ENCODE data around the gene LUC7L. TPM values are rescaled to one million over a fixed set of nuclear protein-coding genes. Genes with fewer than 3 reads are reported as not detected.
A peak's percentile ranks its signal among the peaks of the same experiment; 100 is the strongest.
"Not testable (repeated sequence)": the region's sequence is repeated elsewhere in the genome, so short reads cannot be mapped to it uniquely, and the experiment has no call there.

Gene LUC7L
- total RNA-seq, 1 experiment from 2014 or later: 74.1 TPM

GRCh38 chr16:178668-179015, 50.6 kb downstream of the LUC7L start:
- peak; percentile 62 for DNase-seq (ENCODE audit: unreplicated experiment)
- Mint-ChIP-seq H3K27me3 (ENCODE audit: insufficient read depth, unreplicated experiment) (peaks cover 34% of the 10 kb centered on the region), H3K27ac (ENCODE audit: low read depth, unreplicated experiment) (no peak overlapping the region), H3K4me1 (ENCODE audit: insufficient read depth, unreplicated experiment) (no peaks in the 10 kb centered on the region), H3K4me3 (ENCODE audit: unreplicated experiment) (no peak overlapping the region), H3K9me3 (ENCODE audit: unreplicated experiment) (no peaks in the 10 kb centered on the region), H3K36me3 (ENCODE audit: insufficient read depth, unreplicated experiment) (peaks cover 6% of the 10 kb centered on the region)
- BruUV-seq (replicated peaks): no TSS peak
- TF ChIP-seq CTCF (IDR thresholded peaks at IDR 0.05; ENCODE audit: unreplicated experiment): no peak
- ChIA-PET CTCF (no interaction called here), POLR2A (no interaction called here)
- intact Hi-C loops (cut with micrococcal nuclease): no loop called here

- DNase-seq (ENCODE audit: unreplicated experiment): no peak
- Mint-ChIP-seq H3K36me3 (ENCODE audit: insufficient read depth, unreplicated experiment) (peaks cover 1% of the 10 kb centered on the region), H3K9me3 (ENCODE audit: unreplicated experiment) (no peaks in the 10 kb centered on the region), H3K27ac (ENCODE audit: low read depth, unreplicated experiment) (no peak overlapping the region), H3K4me3 (ENCODE audit: unreplicated experiment) (no peak overlapping the region), H3K27me3 (ENCODE audit: insufficient read depth, unreplicated experiment) (peaks cover 37% of the 10 kb centered on the region), H3K4me1 (ENCODE audit: insufficient read depth, unreplicated experiment) (no peaks in the 10 kb centered on the region)
- CTCF ChIA-PET: interaction anchor here (0.6 kb wide), 1 partner anchor 56 kb away, joined by 3 read pairs; no protein-coding TSS in a partner anchor
- POLR2A ChIA-PET: no interaction called here
- no peak for TF ChIP-seq CTCF (IDR thresholded peaks at IDR 0.05; ENCODE audit: unreplicated experiment)
- no TSS peak for BruUV-seq (replicated peaks)
- intact Hi-C loops (cut with micrococcal nuclease): no loop called here
Observed at GRCh38 chr16:177981-178667, 51.1 kb downstream of the LUC7L start.

GRCh38 chr16:177394-177822, 51.8 kb downstream of the LUC7L start:
- intact Hi-C loops (cut with micrococcal nuclease): no loop called here
- CTCF ChIA-PET: interaction anchor here (0.6 to 0.8 kb wide), 2 partner anchors 56 to 71 kb away, joined by 3 read pairs; no protein-coding TSS in a partner anchor
- no peak for TF ChIP-seq CTCF (IDR thresholded peaks at IDR 0.05; ENCODE audit: unreplicated experiment)
- H3K36me3 Mint-ChIP-seq (ENCODE audit: insufficient read depth, unreplicated experiment): no peaks in the 10 kb centered on the region
- H3K4me1 Mint-ChIP-seq (ENCODE audit: insufficient read depth, unreplicated experiment): no peaks in the 10 kb centered on the region
- H3K27me3 Mint-ChIP-seq (ENCODE audit: insufficient read depth, unreplicated experiment): peaks cover 37% of the 10 kb centered on the region
- BruUV-seq (replicated peaks): no TSS peak
- DNase-seq (ENCODE audit: unreplicated experiment): no peak
- no peak overlapping the region for H3K27ac Mint-ChIP-seq (ENCODE audit: low read depth, unreplicated experiment)
- H3K9me3 Mint-ChIP-seq (ENCODE audit: unreplicated experiment): no peaks in the 10 kb centered on the region
- POLR2A ChIA-PET: no interaction called here
- H3K4me3 Mint-ChIP-seq (ENCODE audit: unreplicated experiment): no peak overlapping the region

- DNase-seq (ENCODE audit: unreplicated experiment); H3K9me3 Mint-ChIP-seq (ENCODE audit: unreplicated experiment); H3K36me3 Mint-ChIP-seq (ENCODE audit: insufficient read depth, unreplicated experiment); H3K4me1 Mint-ChIP-seq (ENCODE audit: insufficient read depth, unreplicated experiment); intact Hi-C loops (cut with micrococcal nuclease); POLR2A ChIA-PET; BruUV-seq (replicated peaks); H3K4me3 Mint-ChIP-seq (ENCODE audit: unreplicated experiment); H3K27ac Mint-ChIP-seq (ENCODE audit: low read depth, unreplicated experiment): not testable (repeated sequence)
- CTCF ChIA-PET: interaction anchor here (0.8 kb wide), 1 partner anchor 70 kb away, joined by 3 read pairs; no protein-coding TSS in a partner anchor
- H3K27me3 Mint-ChIP-seq (ENCODE audit: insufficient read depth, unreplicated experiment): peaks cover 43% of the 10 kb centered on the region
Observed at GRCh38 chr16:176477-177382, 52.5 kb downstream of the LUC7L start, which contains the start of gene HBA1. Gene HBA1 (plus strand): TSS chr16:176680. CDS start chr16:176717, 37 bp downstream.

GRCh38 chr16:176006-176405, 53.2 kb downstream of the LUC7L start:
- CTCF ChIA-PET: interaction anchor here (1.4 kb wide), 1 partner anchor 69 kb away, joined by 6 read pairs; no protein-coding TSS in a partner anchor

More at GRCh38 chr16:176006-176405, 53.2 kb downstream of the LUC7L start:
- DNase-seq (ENCODE audit: unreplicated experiment); H3K27ac Mint-ChIP-seq (ENCODE audit: low read depth, unreplicated experiment); POLR2A ChIA-PET; H3K4me1 Mint-ChIP-seq (ENCODE audit: insufficient read depth, unreplicated experiment); H3K36me3 Mint-ChIP-seq (ENCODE audit: insufficient read depth, unreplicated experiment); H3K4me3 Mint-ChIP-seq (ENCODE audit: unreplicated experiment); BruUV-seq (replicated peaks); intact Hi-C loops (cut with micrococcal nuclease); H3K9me3 Mint-ChIP-seq (ENCODE audit: unreplicated experiment): not testable (repeated sequence)
- H3K27me3 Mint-ChIP-seq (ENCODE audit: insufficient read depth, unreplicated experiment): peaks cover 50% of the 10 kb centered on the region
